HEK293T (cell line): Measurements from ENCODE around the gene HMGN3.

Experiments
- CTCF ChIA-PET: fragments of 350-600 bp; formaldehyde crosslinking; extraction: SDS; loops from one replicate; lab custom pipeline; 2021; ENCODE audit warnings: antibody characterized with exemption, inconsistent platforms; lab: Yijun Ruan, JAX
- POLR2A ChIA-PET: fragments of 350-600 bp; formaldehyde crosslinking; extraction: SDS; loops from one replicate; lab custom pipeline; 2020; ENCODE audit warnings: antibody characterized with exemption, inconsistent platforms; lab: Yijun Ruan, JAX
- DNase-seq: peaks from one replicate; pipeline ENCODE4 v3.0.0; 2012; ENCODE audit warnings: mixed read lengths; ENCODE audit errors: extremely low spot score
- ARNT ChIP-seq: fragments of 450-650 bp; IDR thresholded peaks from 2 replicates; pipeline ENCODE4 v1.6.1; 2017; ENCODE audit warnings: mild to moderate bottlenecking
- BHLHE40 ChIP-seq: fragments of 450-650 bp; IDR thresholded peaks from 2 replicates; pipeline ENCODE4 v1.6.1; 2016; ENCODE audit warnings: mild to moderate bottlenecking, moderate library complexity, borderline replicate concordance
- CTBP1 ChIP-seq: fragments of 450-650 bp; IDR thresholded peaks from 2 replicates; pipeline ENCODE4 v1.6.1; 2016; ENCODE audit warnings: borderline replicate concordance
- ELF4 ChIP-seq: fragments of 450-650 bp; IDR thresholded peaks from 2 replicates; pipeline ENCODE4 v1.6.1; 2017; ENCODE audit warnings: antibody characterized with exemption
- FOXA1 ChIP-seq: fragments of 450-650 bp; IDR thresholded peaks from 2 replicates; pipeline ENCODE4 v1.6.1; 2016; ENCODE audit warnings: mild to moderate bottlenecking
- FOXK2 ChIP-seq: fragments of 450-650 bp; IDR thresholded peaks from 2 replicates; pipeline ENCODE4 v1.6.1; 2016; ENCODE audit warnings: mild to moderate bottlenecking
- FOXM1 ChIP-seq: fragments of 450-650 bp; IDR thresholded peaks from 2 replicates; pipeline ENCODE4 v1.6.1; 2017; ENCODE audit warnings: mild to moderate bottlenecking, borderline replicate concordance
- HDGF ChIP-seq: fragments of 450-650 bp; IDR thresholded peaks from 2 replicates; pipeline ENCODE4 v1.6.1; 2017; ENCODE audit warnings: antibody characterized with exemption, borderline replicate concordance
- L3MBTL2 ChIP-seq: fragments of 450-650 bp; conservative IDR thresholded peaks from 2 replicates; pipeline ENCODE4 v1.6.1; 2016; ENCODE audit warnings: mild to moderate bottlenecking
- LEF1 ChIP-seq: fragments of 450-650 bp; IDR thresholded peaks from 2 replicates; pipeline ENCODE4 v1.6.1; 2017; ENCODE audit warnings: mild to moderate bottlenecking, borderline replicate concordance
- NFRKB ChIP-seq: fragments of 450-650 bp; IDR thresholded peaks from 2 replicates; pipeline ENCODE4 v1.6.1; 2016; ENCODE audit warnings: mild to moderate bottlenecking, moderate library complexity
- PKNOX1 ChIP-seq: fragments of 450-650 bp; IDR thresholded peaks from 2 replicates; pipeline ENCODE4 v1.6.1; 2016
- SP1 ChIP-seq: fragments of 450-650 bp; IDR thresholded peaks from 2 replicates; pipeline ENCODE4 v1.6.1; 2017
- SUZ12 ChIP-seq: fragments of 450-650 bp; IDR thresholded peaks from 2 replicates; pipeline ENCODE4 v1.6.1; 2016; ENCODE audit warnings: mild to moderate bottlenecking
- TARDBP ChIP-seq: fragments of 450-650 bp; IDR thresholded peaks from 2 replicates; pipeline ENCODE4 v1.6.1; 2016
- ZNF384 ChIP-seq: fragments of 450-650 bp; IDR thresholded peaks from 2 replicates; pipeline ENCODE4 v1.6.1; 2016

HMGN3 gene

DNA sequence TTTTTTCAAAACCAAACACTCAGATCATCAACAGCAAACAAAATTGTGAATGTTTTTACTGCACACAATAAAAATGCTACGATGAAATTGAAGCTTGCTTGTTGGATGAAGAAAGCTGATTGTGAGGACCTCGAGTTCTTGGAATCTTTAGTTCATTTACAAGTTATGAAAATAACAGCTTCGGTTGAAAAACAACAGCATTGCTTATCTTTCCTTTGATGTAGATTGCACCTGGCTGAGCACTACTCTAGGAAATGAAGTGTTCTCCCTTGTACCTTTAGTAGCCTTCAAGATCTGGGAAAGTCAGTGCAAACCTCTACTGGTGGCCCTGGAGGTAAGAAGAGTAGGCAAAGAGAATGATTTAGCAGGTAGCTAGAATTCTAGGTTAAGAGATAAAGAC is 2.2 kb upstream of the HMGN3 start:
- POLR2A ChIA-PET = no interaction called here
- no peak for DNase-seq
- TF ChIP-seq BHLHE40 = no peak
- no peak for TF ChIP-seq L3MBTL2
- no peak for TF ChIP-seq NFRKB
- CTCF ChIA-PET = no interaction called here

GRCh38 chr6:79233611-79234149 is 802 bp downstream of the HMGN3 start:
- POLR2A ChIA-PET = no interaction called here
- TF ChIP-seq ARNT (no peak), L3MBTL2 (no peak), PKNOX1 (peak; percentile 98)
- DNase-seq = peak; percentile 80
- CTCF ChIA-PET = no interaction called here

GRCh38 chr6:79232696-79233462 is 1.6 kb downstream of the HMGN3 start:
- ChIA-PET POLR2A (no interaction called here), CTCF (no interaction called here)
- TF ChIP-seq NFRKB = no peak
- no peak for TF ChIP-seq SP1
- no peak for TF ChIP-seq LEF1
- TF ChIP-seq L3MBTL2 = no peak
- no peak for TF ChIP-seq ELF4
- TF ChIP-seq BHLHE40 = no peak
- TF ChIP-seq ZNF384 = no peak
- no peak for TF ChIP-seq TARDBP
- TF ChIP-seq SUZ12 = no peak
- no peak for TF ChIP-seq FOXK2
- TF ChIP-seq HDGF = no peak
- TF ChIP-seq FOXA1 = no peak
- TF ChIP-seq FOXM1 = no peak
- no peak for TF ChIP-seq ARNT
- TF ChIP-seq PKNOX1 = no peak
- TF ChIP-seq CTBP1 = no peak
- DNase-seq = no peak

GRCh38 chr6:79231666-79232065 is 2.8 kb downstream of the HMGN3 start:
- TF ChIP-seq HDGF (no peak), NFRKB (no peak), SUZ12 (no peak), LEF1 (no peak), FOXA1 (no peak), ELF4 (no peak), CTBP1 (no peak), TARDBP (no peak), ZNF384 (no peak), FOXK2 (no peak), ARNT (no peak), BHLHE40 (no peak), SP1 (no peak), PKNOX1 (no peak), FOXM1 (no peak), L3MBTL2 (no peak)
- no peak for DNase-seq
- CTCF ChIA-PET = no interaction called here
- POLR2A ChIA-PET = no interaction called here

DNA sequence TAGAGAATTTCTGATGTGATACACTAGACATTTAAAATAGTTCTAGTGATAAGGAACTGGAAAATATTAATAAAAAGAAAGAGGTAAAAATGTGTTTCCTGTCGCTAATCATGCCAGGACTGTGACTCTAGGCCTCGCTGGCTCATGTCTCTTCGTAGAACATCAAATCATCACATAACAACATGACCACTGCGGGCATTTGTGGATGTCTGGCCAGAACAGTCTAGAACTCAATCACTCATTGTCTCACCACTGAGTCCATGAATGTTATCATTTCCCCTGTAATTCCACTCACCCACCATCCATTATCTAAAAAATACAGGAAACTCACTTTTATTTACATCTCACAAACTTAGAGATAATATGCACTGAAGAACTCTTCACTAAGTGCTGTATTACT is 3.4 kb downstream of the HMGN3 start:
- DNase-seq = no peak
- ChIA-PET POLR2A (no interaction called here), CTCF (no interaction called here)
- TF ChIP-seq ZNF384 = no peak
- TF ChIP-seq NFRKB = no peak
- TF ChIP-seq FOXA1 = no peak
- no peak for TF ChIP-seq LEF1
- no peak for TF ChIP-seq L3MBTL2

DNA sequence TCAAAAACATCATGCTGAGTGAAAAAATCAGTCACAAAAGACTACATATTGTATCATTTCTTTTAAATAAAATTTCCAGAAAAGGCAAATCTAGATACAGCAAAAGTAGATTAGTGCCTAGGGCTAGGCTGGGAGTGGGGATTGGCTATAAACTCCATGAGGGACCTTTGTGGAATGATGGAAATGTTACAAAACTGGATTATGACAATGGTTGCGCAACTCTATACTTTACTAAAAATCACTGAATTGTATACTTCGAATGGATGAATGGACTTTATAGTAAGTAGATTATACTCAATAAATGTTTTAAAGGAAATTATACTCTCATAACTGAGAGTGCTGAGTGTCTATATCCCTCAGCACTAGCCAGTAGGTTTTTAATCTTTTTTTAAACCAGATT is 4.3 kb downstream of the HMGN3 start:
- CTCF ChIA-PET = no interaction called here

More for the DNA sequence above, 4.3 kb downstream of the HMGN3 start:
- DNase-seq = no peak
- POLR2A ChIA-PET = no interaction called here
- TF ChIP-seq CTBP1 = no peak
- no peak for TF ChIP-seq SP1
- TF ChIP-seq FOXA1 = no peak
- no peak for TF ChIP-seq LEF1
- TF ChIP-seq NFRKB = no peak
- TF ChIP-seq ELF4 = no peak
- no peak for TF ChIP-seq ZNF384
- TF ChIP-seq ARNT = no peak
